Right ventricle myocardium superior (tissue), 1 donor: Measurements from ENCODE around the gene CD99. TPM values are rescaled to one million over a fixed set of nuclear protein-coding genes. Genes with fewer than 3 reads are reported as not detected.

Source experiments
- ATAC-seq: fragments of 200-7000 bp; cut with Tn5 transposase; one replicate; pipeline ENCODE4 v1.9.1; 2020; ENCODE audit warnings: mild to moderate bottlenecking; ENCODE audit not compliant: poor library complexity
- DNase-seq: peaks from one replicate; pipeline ENCODE4 v3.0.0-alpha.2; 2020
- intact Hi-C: fragments of 100-400 bp; cut with DNase I; formaldehyde crosslinking; loops from one replicate; pipeline ENCODE4 v1.11.2; 2022
- total RNA-seq: library from RNA; stranded (reverse); fragmentation: NEBNext Ultra II Directional; extraction: Animal tissue kit (Norgen Biotek cat#: 25700); gene quantifications from one replicate; pipeline ENCODE4 v1.2.1, GENCODE V29; 2021
- donor health status: DM: no; HTN: yes; CAD: no; lungs with severe emphysema.

The CD99 gene
- total RNA-seq, 1 donor from 2014 or later = 310 TPM

- no peak for DNase-seq
- intact Hi-C loops = no loop called here
- no peak for ATAC-seq
Measured at GRCh38 chrX:2693113-2694002, 2.3 kb downstream of the CD99 start.

- intact Hi-C loops = no loop called here
- ATAC-seq (no peak), DNase-seq (no peak)
Measured at GRCh38 chrX:2694914-2695267, 3.8 kb downstream of the CD99 start.

GRCh38 chrX:2696698-2697215 is 5.7 kb downstream of the CD99 start:
- ATAC-seq (no peak), DNase-seq (no peak)

GRCh38 chrX:2697306-2697705 is 6.2 kb downstream of the CD99 start:
- DNase-seq (no peak), ATAC-seq (no peak)
- intact Hi-C loops = no loop called here

More at GRCh38 chrX:2696698-2697215, 5.7 kb downstream of the CD99 start:
- intact Hi-C loops = no loop called here

GRCh38 chrX:2697741-2698299 is 6.7 kb downstream of the CD99 start:
- intact Hi-C loops = no loop called here
- ATAC-seq (no peak), DNase-seq (no peak)

GRCh38 chrX:2698604-2699003 is 7.5 kb downstream of the CD99 start:
- no peak for ATAC-seq
- no peak for DNase-seq
- intact Hi-C loops = no loop called here

- intact Hi-C loops = no loop called here
- ATAC-seq (no peak), DNase-seq (no peak)
Measured at GRCh38 chrX:2699959-2700358, 8.9 kb downstream of the CD99 start.

- no peak for ATAC-seq
- intact Hi-C loops = no loop called here
- no peak for DNase-seq
Measured at GRCh38 chrX:2700405-2701320, 9.6 kb downstream of the CD99 start.

GRCh38 chrX:2701600-2701999 is 10.5 kb downstream of the CD99 start:
- DNase-seq (peak; percentile 68), ATAC-seq (peak; percentile 56)
- intact Hi-C loops = no loop called here

- intact Hi-C loops = no loop called here
- ATAC-seq (peak; percentile 76), DNase-seq (peak; percentile 62)
Measured at GRCh38 chrX:2703991-2704369, 12.9 kb downstream of the CD99 start.

- intact Hi-C loops = no loop called here
- DNase-seq (peak; percentile 60), ATAC-seq (peak; percentile 78)
Measured at GRCh38 chrX:2705046-2705832, 14.1 kb downstream of the CD99 start.

GRCh38 chrX:2707334-2707760 is 16.3 kb downstream of the CD99 start:
- intact Hi-C loops = no loop called here
- peak; percentile 72 for DNase-seq
- ATAC-seq = peak; percentile 19

GRCh38 chrX:2708021-2708420 is 16.9 kb downstream of the CD99 start:
- ATAC-seq = no peak
- peak; percentile 3 for DNase-seq
- intact Hi-C loops = no loop called here

- DNase-seq = peak; percentile 47
- ATAC-seq = no peak
- intact Hi-C loops = no loop called here
Measured at GRCh38 chrX:2708592-2709188, 17.6 kb downstream of the CD99 start.

- ATAC-seq (no peak), DNase-seq (peak; percentile 20)
- intact Hi-C loops = no loop called here
Measured at GRCh38 chrX:2709556-2709955, 18.5 kb downstream of the CD99 start.

- intact Hi-C loops = no loop called here
- DNase-seq = peak; percentile 59
- peak; percentile 41 for ATAC-seq
Measured at GRCh38 chrX:2710041-2710840, 19.1 kb downstream of the CD99 start.

- no peak for DNase-seq
- no peak for ATAC-seq
- intact Hi-C loops = no loop called here
Measured at GRCh38 chrX:2711441-2711840, 20.3 kb downstream of the CD99 start.
